Endothelial cell of umbilical vein (primary cell): Measurements from ENCODE around the gene MYH11.

Experiments
- GATA2 ChIP-seq: IDR thresholded peaks from 2 replicates; pipeline ENCODE4 v1.7.0; 2011; ENCODE audit warnings: low read depth, mild to moderate bottlenecking, moderate library complexity, mixed read lengths, low read length; ENCODE audit not compliant: insufficient read length, insufficient read depth
- POLR2A ChIP-seq: IDR thresholded peaks from 2 replicates; pipeline ENCODE4 v1.6.1; 2012; ENCODE audit warnings: low read depth, mild to moderate bottlenecking, control low read depth, low read length
- POLR2AphosphoS5 ChIP-seq: IDR thresholded peaks from 2 replicates; pipeline ENCODE4 v1.6.1; 2012; ENCODE audit warnings: low read depth, mild to moderate bottlenecking, control low read depth, low read length, moderate library complexity; ENCODE audit not compliant: insufficient read depth
- TF ChIP-seq, protein P1 (sequence below), 2 donors: IDR thresholded peaks; 1 replicate in 1 of 2; 2 replicates in 1 of 2; pipeline ENCODE4 v1.5.1; 2011; ENCODE audit warnings: low read length in 2 of 2, mild to moderate bottlenecking in 2 of 2, moderate library complexity in 2 of 2, control low read depth in 1 of 2, inconsistent platforms in 1 of 2, low read depth in 1 of 2; ENCODE audit not compliant: insufficient read depth in 1 of 2; ENCODE audit errors: extremely low read depth in 1 of 2

DNA sequence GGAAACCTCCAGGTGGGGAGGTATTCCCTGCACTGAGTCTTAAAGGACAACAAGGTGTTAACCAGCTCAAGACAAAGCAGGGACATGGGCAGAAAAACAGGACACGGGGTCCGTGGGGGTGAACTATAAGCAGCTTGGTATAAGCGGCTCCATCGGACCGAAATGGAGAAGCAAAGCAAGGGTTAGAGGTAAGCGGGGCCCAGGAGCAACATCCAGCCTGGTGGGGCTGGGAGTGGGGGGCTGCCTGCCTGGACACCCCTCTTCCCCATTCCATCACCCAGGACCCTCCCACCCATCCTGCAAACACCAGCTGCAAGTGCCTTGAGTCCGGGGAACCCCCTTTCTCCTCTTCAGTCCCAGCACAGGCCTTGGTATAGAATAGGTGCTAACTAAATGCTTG is 29.5 kb downstream of the MYH11 start:
- no peak for TF ChIP-seq POLR2A
- TF ChIP-seq, protein P1, sequence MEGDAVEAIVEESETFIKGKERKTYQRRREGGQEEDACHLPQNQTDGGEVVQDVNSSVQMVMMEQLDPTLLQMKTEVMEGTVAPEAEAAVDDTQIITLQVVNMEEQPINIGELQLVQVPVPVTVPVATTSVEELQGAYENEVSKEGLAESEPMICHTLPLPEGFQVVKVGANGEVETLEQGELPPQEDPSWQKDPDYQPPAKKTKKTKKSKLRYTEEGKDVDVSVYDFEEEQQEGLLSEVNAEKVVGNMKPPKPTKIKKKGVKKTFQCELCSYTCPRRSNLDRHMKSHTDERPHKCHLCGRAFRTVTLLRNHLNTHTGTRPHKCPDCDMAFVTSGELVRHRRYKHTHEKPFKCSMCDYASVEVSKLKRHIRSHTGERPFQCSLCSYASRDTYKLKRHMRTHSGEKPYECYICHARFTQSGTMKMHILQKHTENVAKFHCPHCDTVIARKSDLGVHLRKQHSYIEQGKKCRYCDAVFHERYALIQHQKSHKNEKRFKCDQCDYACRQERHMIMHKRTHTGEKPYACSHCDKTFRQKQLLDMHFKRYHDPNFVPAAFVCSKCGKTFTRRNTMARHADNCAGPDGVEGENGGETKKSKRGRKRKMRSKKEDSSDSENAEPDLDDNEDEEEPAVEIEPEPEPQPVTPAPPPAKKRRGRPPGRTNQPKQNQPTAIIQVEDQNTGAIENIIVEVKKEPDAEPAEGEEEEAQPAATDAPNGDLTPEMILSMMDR (IDR thresholded peaks at IDR 0.05; ENCODE audit: extremely low read depth in 1 of 2, insufficient read depth in 1 of 2, low read depth in 1 of 2, low read length in 2 of 2): no peak
- TF ChIP-seq POLR2AphosphoS5: no peak
- no peak for TF ChIP-seq GATA2
